ENCODE measurements around the gene RNF13. TPM values are rescaled to one million over a fixed set of nuclear protein-coding genes. Genes with fewer than 3 reads are reported as not detected.
"Not testable (repeated sequence)": the region's sequence is repeated elsewhere in the genome, so short reads cannot be mapped to it uniquely, and the experiment has no call there.

RNF13 gene
- total and polyA plus RNA-seq, 4 donors, result 56.1 to 85.8 (median 70.8) TPM

DNA sequence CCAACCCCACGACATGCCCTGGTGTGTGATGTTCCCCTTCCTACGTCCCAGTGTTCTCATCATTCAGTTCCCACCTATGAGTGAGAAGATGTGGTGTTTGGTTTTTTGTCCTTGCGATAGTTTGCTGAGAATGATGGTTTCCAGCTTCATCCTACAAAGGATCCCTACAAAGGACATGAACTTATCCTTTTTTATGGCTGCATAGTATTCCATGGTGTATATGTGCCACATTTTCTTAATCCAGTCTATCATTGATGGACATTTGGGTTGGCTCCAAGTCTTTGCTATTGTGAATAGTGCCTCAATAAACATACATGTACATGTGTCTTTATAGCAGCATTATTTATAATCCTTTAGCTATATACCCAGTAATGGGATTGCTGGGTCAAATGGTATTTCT is 131.0 kb downstream of the RNF13 start:
- H3K4me3 ChIP-seq (ENCODE audit: low read length in 2 of 2); ATAC-seq (ENCODE audit: low FRiP score); intact Hi-C loops (cut with DNase I); H3K36me3 ChIP-seq (ENCODE audit: control insufficient read depth in 1 of 2, insufficient read depth in 2 of 2, low read length in 1 of 2); DNase-seq; H3K4me1 ChIP-seq (ENCODE audit: control insufficient read depth in 1 of 2, insufficient read depth in 2 of 2, low read length in 2 of 2); H3K9me3 ChIP-seq (ENCODE audit: control insufficient read depth, low read length); H3K27ac ChIP-seq (ENCODE audit: low read depth in 1 of 2, low read length in 2 of 2); H3K27me3 ChIP-seq (ENCODE audit: control insufficient read depth in 1 of 2, insufficient read depth in 2 of 2, low read length in 1 of 2): not testable (repeated sequence)
- 97% methylated on average over 3 of the region's 3 CpGs for WGBS, 2 donors

- intact Hi-C loops (cut with DNase I), result no loop called here
- 97 to 98% methylated on average over 7 of the region's 7 CpGs for WGBS, 2 donors
- Histone ChIP-seq H3K4me1 (ENCODE audit: control insufficient read depth in 1 of 2, insufficient read depth in 2 of 2, low read length in 2 of 2) (no peaks in the 10 kb centered on the region), H3K27me3 (ENCODE audit: control insufficient read depth in 1 of 2, insufficient read depth in 2 of 2, low read length in 1 of 2) (no peaks in the 10 kb centered on the region), H3K36me3 (ENCODE audit: control insufficient read depth in 1 of 2, insufficient read depth in 2 of 2, low read length in 1 of 2) (no peaks in the 10 kb centered on the region), H3K4me3 (ENCODE audit: low read length in 2 of 2) (no peak overlapping the region), H3K27ac (ENCODE audit: low read depth in 1 of 2, low read length in 2 of 2) (no peak overlapping the region), H3K9me3 (ENCODE audit: control insufficient read depth, low read length) (no peaks in the 10 kb centered on the region)
- ATAC-seq (ENCODE audit: low FRiP score) (no peak), DNase-seq (no peak)
These were observed 134.2 kb downstream of the RNF13 start for GRCh38 chr3:149947231-149947630.

GRCh38 chr3:149949181-149949580 is 136.2 kb downstream of the RNF13 start:
- intact Hi-C loops (cut with DNase I), result no loop called here
- Histone ChIP-seq H3K36me3 (ENCODE audit: control insufficient read depth in 1 of 2, insufficient read depth in 2 of 2, low read length in 1 of 2) (no peaks in the 10 kb centered on the region), H3K27me3 (ENCODE audit: control insufficient read depth in 1 of 2, insufficient read depth in 2 of 2, low read length in 1 of 2) (no peaks in the 10 kb centered on the region), H3K4me1 (ENCODE audit: control insufficient read depth in 1 of 2, insufficient read depth in 2 of 2, low read length in 2 of 2) (peaks cover 0 to 2% of the 10 kb centered on the region in 2 donors), H3K4me3 (ENCODE audit: low read length in 2 of 2) (no peak overlapping the region), H3K9me3 (ENCODE audit: control insufficient read depth, low read length) (no peaks in the 10 kb centered on the region), H3K27ac (ENCODE audit: low read depth in 1 of 2, low read length in 2 of 2) (no peak overlapping the region)
- 96 to 98% methylated on average over 2 of the region's 2 CpGs for WGBS, 2 donors
- ATAC-seq (ENCODE audit: low FRiP score) (no peak), DNase-seq (no peak)

DNA sequence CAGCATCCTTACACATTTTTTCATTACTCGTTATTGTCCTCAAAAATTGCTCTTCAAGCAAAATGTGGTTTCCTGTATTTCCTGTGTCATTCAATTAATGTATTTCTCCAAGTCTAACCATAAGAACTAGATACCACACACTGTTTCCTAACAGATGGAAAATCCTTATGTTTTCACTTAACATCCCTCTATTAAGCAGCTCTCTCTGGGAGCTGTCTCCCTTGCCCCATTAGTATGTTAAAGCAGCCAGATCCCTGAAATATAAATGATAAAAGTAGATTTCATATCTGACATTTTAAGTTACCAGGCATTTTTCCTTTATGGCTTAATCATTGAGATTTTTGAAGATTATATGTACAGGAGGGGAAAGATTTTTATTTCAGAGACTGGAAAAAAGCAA is 141.8 kb downstream of the RNF13 start:
- intact Hi-C loops (cut with DNase I), result no loop called here
- WGBS, 2 donors, result 76 to 79% methylated on average over 1 of the region's 1 CpG
- no peaks in the 10 kb centered on the region for H3K27me3 ChIP-seq (ENCODE audit: control insufficient read depth in 1 of 2, insufficient read depth in 2 of 2, low read length in 1 of 2)
- H3K36me3 ChIP-seq (ENCODE audit: control insufficient read depth in 1 of 2, insufficient read depth in 2 of 2, low read length in 1 of 2), result no peaks in the 10 kb centered on the region
- DNase-seq (no peak), ATAC-seq (ENCODE audit: low FRiP score) (no peak)
- no peak overlapping the region for H3K4me3 ChIP-seq (ENCODE audit: low read length in 2 of 2)
- H3K4me1 ChIP-seq (ENCODE audit: control insufficient read depth in 1 of 2, insufficient read depth in 2 of 2, low read length in 2 of 2), result peaks cover 0 to 7% of the 10 kb centered on the region in 2 donors
- no peak overlapping the region for H3K27ac ChIP-seq (ENCODE audit: low read depth in 1 of 2, low read length in 2 of 2)
- no peaks in the 10 kb centered on the region for H3K9me3 ChIP-seq (ENCODE audit: control insufficient read depth, low read length)

GRCh38 chr3:149955449-149955848 is 142.4 kb downstream of the RNF13 start:
- Histone ChIP-seq H3K4me1 (ENCODE audit: control insufficient read depth in 1 of 2, insufficient read depth in 2 of 2, low read length in 2 of 2) (peaks cover 0 to 7% of the 10 kb centered on the region in 2 donors), H3K27me3 (ENCODE audit: control insufficient read depth in 1 of 2, insufficient read depth in 2 of 2, low read length in 1 of 2) (no peaks in the 10 kb centered on the region), H3K4me3 (ENCODE audit: low read length in 2 of 2) (no peak overlapping the region), H3K36me3 (ENCODE audit: control insufficient read depth in 1 of 2, insufficient read depth in 2 of 2, low read length in 1 of 2) (no peaks in the 10 kb centered on the region), H3K27ac (ENCODE audit: low read depth in 1 of 2, low read length in 2 of 2) (no peak overlapping the region), H3K9me3 (ENCODE audit: control insufficient read depth, low read length) (no peaks in the 10 kb centered on the region)
- 42 to 50% methylated on average over 2 of the region's 2 CpGs for WGBS, 2 donors
- DNase-seq (no peak), ATAC-seq (ENCODE audit: low FRiP score) (no peak)
- intact Hi-C loops (cut with DNase I), result no loop called here

GRCh38 chr3:149957361-149958125 is 144.5 kb downstream of the RNF13 start:
- Histone ChIP-seq H3K27ac (ENCODE audit: low read depth in 1 of 2, low read length in 2 of 2) (no peak overlapping the region), H3K4me1 (ENCODE audit: control insufficient read depth in 1 of 2, insufficient read depth in 2 of 2, low read length in 2 of 2) (peaks cover 0 to 7% of the 10 kb centered on the region in 2 donors), H3K9me3 (ENCODE audit: control insufficient read depth, low read length) (no peaks in the 10 kb centered on the region), H3K4me3 (ENCODE audit: low read length in 2 of 2) (no peak overlapping the region), H3K27me3 (ENCODE audit: control insufficient read depth in 1 of 2, insufficient read depth in 2 of 2, low read length in 1 of 2) (no peaks in the 10 kb centered on the region), H3K36me3 (ENCODE audit: control insufficient read depth in 1 of 2, insufficient read depth in 2 of 2, low read length in 1 of 2) (no peaks in the 10 kb centered on the region)
- 97 to 98% methylated on average over 3 of the region's 3 CpGs for WGBS, 2 donors
- DNase-seq, result no peak
- intact Hi-C loops (cut with DNase I), result no loop called here
- ATAC-seq (ENCODE audit: low FRiP score), result no peak

GRCh38 chr3:149958171-149958796 is 145.3 kb downstream of the RNF13 start:
- Histone ChIP-seq H3K4me1 (ENCODE audit: control insufficient read depth in 1 of 2, insufficient read depth in 2 of 2, low read length in 2 of 2) (peaks cover 0 to 7% of the 10 kb centered on the region in 2 donors), H3K9me3 (ENCODE audit: control insufficient read depth, low read length) (no peaks in the 10 kb centered on the region), H3K27me3 (ENCODE audit: control insufficient read depth in 1 of 2, insufficient read depth in 2 of 2, low read length in 1 of 2) (no peaks in the 10 kb centered on the region), H3K36me3 (ENCODE audit: control insufficient read depth in 1 of 2, insufficient read depth in 2 of 2, low read length in 1 of 2) (no peaks in the 10 kb centered on the region), H3K27ac (ENCODE audit: low read depth in 1 of 2, low read length in 2 of 2) (no peak overlapping the region), H3K4me3 (ENCODE audit: low read length in 2 of 2) (no peak overlapping the region)
- WGBS, 2 donors, result 87% methylated on average over 3 of the region's 3 CpGs
- no peak for ATAC-seq (ENCODE audit: low FRiP score)
- no peak for DNase-seq
- intact Hi-C loops (cut with DNase I), result no loop called here

GRCh38 chr3:149959443-149959842 is 146.4 kb downstream of the RNF13 start:
- H3K36me3 ChIP-seq (ENCODE audit: control insufficient read depth in 1 of 2, insufficient read depth in 2 of 2, low read length in 1 of 2), result no peaks in the 10 kb centered on the region
- H3K27ac ChIP-seq (ENCODE audit: low read depth in 1 of 2, low read length in 2 of 2), result no peak overlapping the region
- no peak for ATAC-seq (ENCODE audit: low FRiP score)
- no peaks in the 10 kb centered on the region for H3K9me3 ChIP-seq (ENCODE audit: control insufficient read depth, low read length)
- H3K4me1 ChIP-seq (ENCODE audit: control insufficient read depth in 1 of 2, insufficient read depth in 2 of 2, low read length in 2 of 2), result peaks cover 2 to 5% of the 10 kb centered on the region in 2 donors
- H3K27me3 ChIP-seq (ENCODE audit: control insufficient read depth in 1 of 2, insufficient read depth in 2 of 2, low read length in 1 of 2), result no peaks in the 10 kb centered on the region
- intact Hi-C loops (cut with DNase I), result no loop called here
- H3K4me3 ChIP-seq (ENCODE audit: low read length in 2 of 2), result no peak overlapping the region
- no peak for DNase-seq

GRCh38 chr3:149963485-149963884 is 150.5 kb downstream of the RNF13 start:
- Histone ChIP-seq H3K36me3 (ENCODE audit: control insufficient read depth in 1 of 2, insufficient read depth in 2 of 2, low read length in 1 of 2) (no peaks in the 10 kb centered on the region), H3K4me3 (ENCODE audit: low read length in 2 of 2) (no peak overlapping the region), H3K27me3 (ENCODE audit: control insufficient read depth in 1 of 2, insufficient read depth in 2 of 2, low read length in 1 of 2) (no peaks in the 10 kb centered on the region), H3K27ac (ENCODE audit: low read depth in 1 of 2, low read length in 2 of 2) (no peak overlapping the region), H3K9me3 (ENCODE audit: control insufficient read depth, low read length) (no peaks in the 10 kb centered on the region), H3K4me1 (ENCODE audit: control insufficient read depth in 1 of 2, insufficient read depth in 2 of 2, low read length in 2 of 2) (peaks cover 0 to 7% of the 10 kb centered on the region in 2 donors)
- intact Hi-C loops (cut with DNase I), result loop anchor here (10.0 kb wide), 2 partner anchors 79 to 261 kb away; no protein-coding TSS in a partner anchor
- no peak for ATAC-seq (ENCODE audit: low FRiP score)
- 83 to 84% methylated on average over 2 of the region's 2 CpGs for WGBS, 2 donors
- DNase-seq, result no peak
